ENCODE data around the gene TMEM242. TPM values are rescaled to one million over a fixed set of nuclear protein-coding genes. Genes with fewer than 3 reads are reported as not detected.

Gene TMEM242
- total RNA-seq, 1 donor from 2014 or later, result 9.7 TPM

GRCh38 chr6:157246771-157247484 is 76.4 kb downstream of the TMEM242 start:
- H3K4me1 Mint-ChIP-seq (ENCODE audit: low read depth), result peaks cover 14% of the 10 kb centered on the region
- H3K27ac Mint-ChIP-seq (ENCODE audit: unreplicated experiment), result no peak overlapping the region
- no peak overlapping the region for H3K4me3 Mint-ChIP-seq (ENCODE audit: unreplicated experiment)
- peaks cover 3% of the 10 kb centered on the region for H3K27me3 Mint-ChIP-seq (ENCODE audit: low read depth)
- no peak for DNase-seq (ENCODE audit: low spot score)
- H3K9me3 Mint-ChIP-seq (ENCODE audit: low read depth), result peaks cover 3% of the 10 kb centered on the region
- no peak for TF ChIP-seq CTCF (IDR thresholded peaks at IDR 0.05)
- no peaks in the 10 kb centered on the region for H3K36me3 Mint-ChIP-seq (ENCODE audit: low read depth)

GRCh38 chr6:157246048-157246630 is 77.2 kb downstream of the TMEM242 start:
- Mint-ChIP-seq H3K27me3 (ENCODE audit: low read depth) (peaks cover 3% of the 10 kb centered on the region), H3K9me3 (ENCODE audit: low read depth) (peaks cover 3% of the 10 kb centered on the region), H3K4me3 (ENCODE audit: unreplicated experiment) (no peak overlapping the region), H3K27ac (ENCODE audit: unreplicated experiment) (no peak overlapping the region), H3K36me3 (ENCODE audit: low read depth) (no peaks in the 10 kb centered on the region), H3K4me1 (ENCODE audit: low read depth) (peaks cover 14% of the 10 kb centered on the region)
- DNase-seq (ENCODE audit: low spot score), result peak; percentile 20
- no peak for TF ChIP-seq CTCF (IDR thresholded peaks at IDR 0.05)

GRCh38 chr6:157245436-157245835 is 77.9 kb downstream of the TMEM242 start:
- H3K9me3 Mint-ChIP-seq (ENCODE audit: low read depth), result peaks cover 3% of the 10 kb centered on the region
- peak; percentile 66 for DNase-seq (ENCODE audit: low spot score)
- H3K36me3 Mint-ChIP-seq (ENCODE audit: low read depth), result no peaks in the 10 kb centered on the region
- peaks cover 14% of the 10 kb centered on the region for H3K4me1 Mint-ChIP-seq (ENCODE audit: low read depth)
- no peak overlapping the region for H3K27ac Mint-ChIP-seq (ENCODE audit: unreplicated experiment)
- TF ChIP-seq CTCF (IDR thresholded peaks at IDR 0.05), result no peak
- H3K4me3 Mint-ChIP-seq (ENCODE audit: unreplicated experiment), result no peak overlapping the region
- no peaks in the 10 kb centered on the region for H3K27me3 Mint-ChIP-seq (ENCODE audit: low read depth)

- Mint-ChIP-seq H3K4me1 (ENCODE audit: low read depth) (peaks cover 14% of the 10 kb centered on the region), H3K27ac (ENCODE audit: unreplicated experiment) (peak overlapping the region; percentile 82), H3K36me3 (ENCODE audit: low read depth) (no peaks in the 10 kb centered on the region), H3K4me3 (ENCODE audit: unreplicated experiment) (no peak overlapping the region), H3K9me3 (ENCODE audit: low read depth) (peaks cover 3% of the 10 kb centered on the region), H3K27me3 (ENCODE audit: low read depth) (no peaks in the 10 kb centered on the region)
- DNase-seq (ENCODE audit: low spot score), result peak; percentile 21
- TF ChIP-seq CTCF (IDR thresholded peaks at IDR 0.05), result no peak
These were observed 78.5 kb downstream of the TMEM242 start for GRCh38 chr6:157244780-157245179.

GRCh38 chr6:157244175-157244574 is 79.1 kb downstream of the TMEM242 start:
- no peak for DNase-seq (ENCODE audit: low spot score)
- Mint-ChIP-seq H3K27ac (ENCODE audit: unreplicated experiment) (peak overlapping the region; percentile 82), H3K9me3 (ENCODE audit: low read depth) (peaks cover 3% of the 10 kb centered on the region), H3K4me1 (ENCODE audit: low read depth) (peaks cover 14% of the 10 kb centered on the region), H3K27me3 (ENCODE audit: low read depth) (no peaks in the 10 kb centered on the region), H3K36me3 (ENCODE audit: low read depth) (no peaks in the 10 kb centered on the region), H3K4me3 (ENCODE audit: unreplicated experiment) (no peak overlapping the region)
- TF ChIP-seq CTCF (IDR thresholded peaks at IDR 0.05), result no peak
